Fibroblast of pulmonary artery (primary cell): Measurements from ENCODE around the gene ABHD2.

ENCODE experiments used
- DNase-seq: peaks from one replicate; pipeline ENCODE4 v3.0.0-alpha.2; 2010; ENCODE audit warnings: low read depth
- H3K4me3 ChIP-seq: replicated peaks from 2 replicates; pipeline ENCODE4 v1.5.1; 2011; ENCODE audit warnings: low read depth, mild to moderate bottlenecking, control low read depth, low read length, moderate library complexity
- CTCF ChIP-seq: IDR thresholded peaks from 2 replicates; pipeline ENCODE4 v1.5.1; 2011; ENCODE audit warnings: mild to moderate bottlenecking, control low read depth, low read length, inconsistent platforms; ENCODE audit errors: missing control alignments

Gene ABHD2

GRCh38 chr15:89075101-89075640 is 13.1 kb upstream of the ABHD2 start:
- TF ChIP-seq CTCF = no peak
- no peak for DNase-seq

DNA sequence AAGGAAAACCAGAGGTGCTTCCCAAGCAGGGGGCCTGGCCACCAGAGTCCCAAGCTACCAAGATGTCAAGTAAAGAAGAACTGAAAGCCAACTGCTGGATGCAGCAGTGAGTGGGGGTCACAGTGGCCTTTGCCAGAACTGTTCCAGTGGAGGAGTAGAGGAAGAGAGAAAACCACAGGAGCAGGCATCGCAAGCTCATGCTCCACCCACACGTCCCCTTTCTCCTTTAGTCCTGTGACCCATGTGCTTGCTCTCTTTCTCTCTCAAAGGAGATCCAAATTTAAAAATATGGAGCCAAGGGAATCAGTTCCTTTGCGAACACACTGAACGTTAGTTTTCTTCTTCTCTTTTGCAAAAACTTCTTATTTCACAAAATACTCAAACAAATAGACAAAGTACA is 12.4 kb upstream of the ABHD2 start:
- no peak for DNase-seq
- TF ChIP-seq CTCF = no peak
- H3K4me3 ChIP-seq = no peak overlapping the region

More at GRCh38 chr15:89075101-89075640, 13.1 kb upstream of the ABHD2 start:
- H3K4me3 ChIP-seq = no peak overlapping the region

DNA sequence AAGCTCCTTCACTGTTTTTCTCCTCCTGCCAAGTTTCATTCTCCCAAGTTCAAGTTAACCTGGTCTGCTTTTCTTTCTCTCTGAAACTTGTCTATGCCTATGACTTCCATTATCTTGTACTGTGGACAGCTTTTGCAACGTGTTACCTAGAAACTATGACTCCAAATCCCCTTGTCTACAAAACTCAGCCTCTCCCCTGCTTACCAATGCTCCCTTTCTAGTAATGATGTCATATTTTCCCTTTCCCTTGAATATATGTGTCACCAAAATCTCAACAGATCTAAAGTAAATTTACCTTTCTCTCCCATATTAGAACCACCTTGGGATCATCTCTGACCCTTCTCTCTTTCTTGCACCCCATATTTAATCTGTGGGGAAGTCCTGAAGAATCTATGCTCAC is 10.5 kb upstream of the ABHD2 start:
- TF ChIP-seq CTCF = no peak
- no peak for DNase-seq

GRCh38 chr15:89078851-89079810 is 9.1 kb upstream of the ABHD2 start:
- H3K4me3 ChIP-seq = no peak overlapping the region
- no peak for DNase-seq
- TF ChIP-seq CTCF = no peak

More for the DNA sequence above, 10.5 kb upstream of the ABHD2 start:
- no peak overlapping the region for H3K4me3 ChIP-seq

DNA sequence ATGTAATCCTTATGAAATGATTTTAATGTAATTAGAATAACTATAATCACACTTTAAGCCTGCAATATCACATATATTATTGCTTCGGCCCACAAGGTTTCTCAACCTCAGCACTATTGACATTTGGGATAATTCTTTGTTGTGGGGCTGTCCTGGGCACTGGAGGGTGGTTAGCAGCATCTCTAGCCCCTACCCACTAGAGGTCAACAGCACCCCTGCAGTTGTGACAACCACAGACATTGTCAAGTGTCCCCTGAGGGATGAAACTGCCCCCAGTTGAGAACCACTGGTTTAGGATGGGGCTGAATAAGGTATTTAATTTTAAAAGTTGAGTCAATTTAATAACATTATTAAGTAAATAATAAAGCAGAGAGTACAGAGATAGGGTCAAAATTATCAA is 6.4 kb upstream of the ABHD2 start:
- no peak for DNase-seq

GRCh38 chr15:89083246-89083645 is 5.0 kb upstream of the ABHD2 start:
- H3K4me3 ChIP-seq = no peak overlapping the region
- DNase-seq = no peak
- no peak for TF ChIP-seq CTCF

More for the DNA sequence above, 6.4 kb upstream of the ABHD2 start:
- TF ChIP-seq CTCF = no peak
- H3K4me3 ChIP-seq = no peak overlapping the region
